Measurements from ENCODE around the gene PPFIA2. TPM values are rescaled to one million over a fixed set of nuclear protein-coding genes. Genes with fewer than 3 reads are reported as not detected.

The PPFIA2 gene
- total RNA-seq, 4 donors from 2014 or later = 2.0 to 6.6 (median 3.2) TPM; not detected in 1

DNA sequence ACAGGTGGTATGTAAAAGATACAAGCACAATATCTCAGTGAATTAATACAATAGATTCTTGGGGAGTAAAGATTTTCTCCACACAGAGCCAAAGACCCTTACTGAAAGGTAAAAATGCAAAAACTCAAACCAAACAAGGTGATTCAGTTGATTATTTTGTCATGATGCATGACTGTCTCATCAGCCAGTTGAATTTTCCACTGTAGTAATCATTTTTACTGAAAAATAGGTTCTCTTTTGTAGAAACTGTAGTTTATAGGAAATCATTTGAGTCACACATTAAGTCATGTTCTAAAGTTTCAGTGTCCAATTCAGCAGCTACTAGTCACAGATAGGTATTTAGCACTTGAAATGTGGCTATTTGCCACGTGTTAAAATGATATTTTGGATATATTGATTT, 53.6 kb downstream of the PPFIA2 start:
- Histone ChIP-seq H3K27ac (no peak overlapping the region), H3K4me3 (no peak overlapping the region), H3K36me3 (no peaks in the 10 kb centered on the region), H3K27me3 (no peaks in the 10 kb centered on the region), H3K4me1 (no peaks in the 10 kb centered on the region), H3K9me3 (no peaks in the 10 kb centered on the region)
- DNase-seq = no peak
- TF ChIP-seq, protein P1, sequence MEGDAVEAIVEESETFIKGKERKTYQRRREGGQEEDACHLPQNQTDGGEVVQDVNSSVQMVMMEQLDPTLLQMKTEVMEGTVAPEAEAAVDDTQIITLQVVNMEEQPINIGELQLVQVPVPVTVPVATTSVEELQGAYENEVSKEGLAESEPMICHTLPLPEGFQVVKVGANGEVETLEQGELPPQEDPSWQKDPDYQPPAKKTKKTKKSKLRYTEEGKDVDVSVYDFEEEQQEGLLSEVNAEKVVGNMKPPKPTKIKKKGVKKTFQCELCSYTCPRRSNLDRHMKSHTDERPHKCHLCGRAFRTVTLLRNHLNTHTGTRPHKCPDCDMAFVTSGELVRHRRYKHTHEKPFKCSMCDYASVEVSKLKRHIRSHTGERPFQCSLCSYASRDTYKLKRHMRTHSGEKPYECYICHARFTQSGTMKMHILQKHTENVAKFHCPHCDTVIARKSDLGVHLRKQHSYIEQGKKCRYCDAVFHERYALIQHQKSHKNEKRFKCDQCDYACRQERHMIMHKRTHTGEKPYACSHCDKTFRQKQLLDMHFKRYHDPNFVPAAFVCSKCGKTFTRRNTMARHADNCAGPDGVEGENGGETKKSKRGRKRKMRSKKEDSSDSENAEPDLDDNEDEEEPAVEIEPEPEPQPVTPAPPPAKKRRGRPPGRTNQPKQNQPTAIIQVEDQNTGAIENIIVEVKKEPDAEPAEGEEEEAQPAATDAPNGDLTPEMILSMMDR (IDR thresholded peaks at IDR 0.05) = no peak
- TF ChIP-seq POLR2A (IDR thresholded peaks at IDR 0.05) = no peak

DNA sequence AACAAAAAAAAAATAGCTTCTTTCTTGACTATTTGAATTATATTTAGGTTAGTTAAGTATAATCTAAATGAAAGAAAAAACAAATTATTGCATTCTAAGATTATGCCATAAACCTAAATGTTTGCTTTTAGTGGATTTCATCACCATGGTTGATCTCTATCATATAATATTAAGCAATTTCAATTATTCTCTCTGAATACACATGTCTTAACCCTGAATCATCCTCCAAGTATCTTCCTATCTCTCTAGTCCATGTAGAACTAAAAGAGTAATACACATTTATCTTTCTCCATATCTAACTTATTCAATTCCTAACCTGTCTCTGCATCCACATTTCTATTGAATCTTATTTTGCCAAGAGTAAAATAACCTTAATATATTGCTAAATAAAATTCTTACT, 59.6 kb downstream of the PPFIA2 start:
- no peak for DNase-seq
- H3K27ac ChIP-seq = no peak overlapping the region
- H3K27me3 ChIP-seq = no peaks in the 10 kb centered on the region
- H3K9me3 ChIP-seq = no peaks in the 10 kb centered on the region
- no peak for TF ChIP-seq POLR2A (IDR thresholded peaks at IDR 0.05)
- TF ChIP-seq, protein P1 (IDR thresholded peaks at IDR 0.05) = no peak
- no peaks in the 10 kb centered on the region for H3K36me3 ChIP-seq
- no peak overlapping the region for H3K4me3 ChIP-seq
- H3K4me1 ChIP-seq = no peaks in the 10 kb centered on the region

DNA sequence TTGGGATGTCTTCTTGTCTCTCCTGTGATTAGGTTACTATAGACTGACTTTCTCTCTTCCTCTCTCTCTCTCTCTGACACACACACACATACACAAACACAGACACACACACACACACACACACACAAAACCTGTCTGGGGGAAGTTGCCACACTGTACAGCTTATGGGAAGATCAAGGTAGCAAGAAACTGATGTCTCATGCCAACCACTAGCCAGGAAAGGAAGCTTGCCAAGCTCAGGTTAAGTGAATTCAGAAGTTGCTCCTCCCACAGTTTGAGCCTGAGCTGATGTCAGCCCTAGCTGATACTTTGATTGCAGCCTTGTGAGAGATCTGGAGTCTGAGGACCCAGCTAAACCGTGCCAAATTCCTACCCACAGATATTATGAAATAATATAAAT, 67.1 kb downstream of the PPFIA2 start:
- Histone ChIP-seq H3K36me3 (no peaks in the 10 kb centered on the region), H3K9me3 (no peaks in the 10 kb centered on the region), H3K4me1 (no peaks in the 10 kb centered on the region), H3K27ac (no peak overlapping the region), H3K27me3 (no peaks in the 10 kb centered on the region), H3K4me3 (no peak overlapping the region)
- TF ChIP-seq, protein P1 (IDR thresholded peaks at IDR 0.05) = no peak
- TF ChIP-seq POLR2A (IDR thresholded peaks at IDR 0.05) = no peak
- no peak for DNase-seq

DNA sequence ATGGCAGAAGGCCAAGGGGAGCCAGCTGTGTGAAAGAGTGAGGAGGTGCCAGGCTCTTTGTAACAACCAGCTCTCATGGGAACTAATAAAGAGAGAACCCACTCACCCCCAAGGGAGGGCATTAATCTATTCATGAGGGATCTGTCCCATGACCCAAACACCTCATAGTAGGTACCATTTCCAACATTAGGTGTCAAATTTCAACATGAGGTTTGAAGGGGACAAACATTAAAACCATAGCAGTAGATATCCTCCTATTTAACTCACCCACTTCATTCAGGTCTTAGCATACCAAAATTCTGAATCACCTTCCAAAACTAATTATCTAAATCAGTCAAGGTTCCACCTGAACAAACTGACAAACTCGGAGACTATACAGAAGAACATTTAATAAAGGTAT, 75.3 kb downstream of the PPFIA2 start:
- DNase-seq = no peak
- Histone ChIP-seq H3K27ac (no peak overlapping the region), H3K9me3 (no peaks in the 10 kb centered on the region), H3K27me3 (no peaks in the 10 kb centered on the region), H3K36me3 (no peaks in the 10 kb centered on the region), H3K4me1 (no peaks in the 10 kb centered on the region), H3K4me3 (no peak overlapping the region)
- TF ChIP-seq, protein P1 (IDR thresholded peaks at IDR 0.05) = no peak
- TF ChIP-seq POLR2A (IDR thresholded peaks at IDR 0.05) = no peak

DNA sequence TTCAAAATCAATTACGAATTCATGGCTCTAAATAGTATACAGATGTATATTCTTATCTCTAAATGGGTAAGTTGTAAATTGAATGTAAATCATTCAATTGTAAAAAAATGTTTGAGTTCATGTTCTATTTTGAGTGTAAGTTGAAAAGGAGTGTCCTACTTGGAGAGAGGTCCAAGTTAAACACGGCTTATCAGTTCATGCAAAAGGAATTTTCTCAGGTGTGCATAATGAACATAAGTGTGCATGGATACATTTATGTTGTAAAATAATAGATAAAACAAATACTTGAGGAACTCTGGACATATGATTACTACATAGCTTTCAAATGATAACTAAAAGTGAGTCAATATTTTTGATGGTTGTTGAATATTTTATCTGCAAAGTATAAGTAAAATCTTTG, 79.5 kb downstream of the PPFIA2 start:
- no peaks in the 10 kb centered on the region for H3K27me3 ChIP-seq
- no peak for DNase-seq
- no peak overlapping the region for H3K4me3 ChIP-seq
- no peak for TF ChIP-seq POLR2A (IDR thresholded peaks at IDR 0.05)
- TF ChIP-seq, protein P1 (IDR thresholded peaks at IDR 0.05) = no peak
- H3K27ac ChIP-seq = no peak overlapping the region
- no peaks in the 10 kb centered on the region for H3K36me3 ChIP-seq
- H3K9me3 ChIP-seq = no peaks in the 10 kb centered on the region
- no peaks in the 10 kb centered on the region for H3K4me1 ChIP-seq

DNA sequence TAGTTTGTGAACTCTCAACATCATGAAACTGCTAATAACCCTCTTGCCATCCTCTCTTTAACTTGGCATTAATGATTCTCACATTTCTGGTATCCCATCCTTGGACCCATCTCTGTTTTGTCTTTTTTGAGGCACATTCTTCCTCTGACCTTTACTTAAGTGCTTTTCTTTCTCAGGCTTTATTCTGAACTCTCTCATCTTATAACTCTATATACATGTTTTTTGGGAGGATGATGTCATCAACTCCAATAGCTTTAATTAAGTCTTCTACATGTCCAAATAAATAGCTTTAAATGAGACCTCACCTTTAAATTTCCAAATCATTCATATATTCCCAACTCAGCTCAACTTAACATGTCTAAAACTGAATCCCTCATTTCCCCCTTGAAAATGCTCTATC, 88.4 kb downstream of the PPFIA2 start:
- no peak for TF ChIP-seq POLR2A (IDR thresholded peaks at IDR 0.05)
- TF ChIP-seq, protein P1 (IDR thresholded peaks at IDR 0.05) = no peak
- H3K36me3 ChIP-seq = no peaks in the 10 kb centered on the region
- H3K27me3 ChIP-seq = no peaks in the 10 kb centered on the region
- no peaks in the 10 kb centered on the region for H3K9me3 ChIP-seq
- H3K27ac ChIP-seq = no peak overlapping the region
- no peaks in the 10 kb centered on the region for H3K4me1 ChIP-seq
- no peak overlapping the region for H3K4me3 ChIP-seq
- DNase-seq = no peak

Measured in Peyer's patch (tissue), 4 donors.